Measurements from ENCODE around the gene ZNF45. TPM values are rescaled to one million over a fixed set of nuclear protein-coding genes. Genes with fewer than 3 reads are reported as not detected.

ZNF45 gene
- total and polyA plus RNA-seq, 5 donors from 2014 or later = 13.0 to 17.5 (median 14.8) TPM

DNA sequence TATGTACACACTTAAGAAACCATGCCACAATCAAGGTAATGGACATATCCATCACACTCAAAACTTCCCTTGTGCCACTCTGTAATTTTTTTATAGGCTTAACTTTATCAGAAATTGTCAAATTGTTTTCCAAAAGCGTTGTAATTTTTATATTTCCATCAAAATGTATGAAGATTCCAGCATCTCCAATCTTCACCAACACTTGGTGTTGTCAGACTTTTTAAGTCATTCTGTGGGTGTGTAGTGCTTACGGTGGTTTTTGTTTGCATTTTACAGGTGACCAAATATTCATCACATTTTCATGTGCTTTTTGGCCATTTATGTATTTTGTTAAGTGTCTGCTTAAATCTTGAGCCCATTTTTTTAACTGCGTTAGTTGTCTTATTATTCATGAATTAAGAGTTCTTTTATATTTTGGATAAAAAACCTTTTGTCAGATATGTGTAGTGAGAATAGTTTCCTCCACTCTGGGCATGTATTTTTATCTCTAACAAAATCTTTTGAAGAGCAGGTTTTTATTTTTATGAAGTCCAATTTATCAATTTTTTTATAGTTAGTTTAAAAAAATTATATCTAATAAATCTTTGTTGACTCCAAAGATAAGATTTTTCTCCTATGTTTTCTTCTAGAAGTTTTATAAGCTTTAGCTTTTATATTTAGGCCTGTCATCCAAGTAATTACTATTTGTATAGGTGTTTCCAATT, 4.6 kb upstream of the ZNF45 start:
- no peak overlapping the region for H3K4me3 ChIP-seq (ENCODE audit: low read depth, low read length)
- H3K9me3 Mint-ChIP-seq = peaks cover 0 to 15% (median 5%) of the 10 kb centered on the region in 7 donors
- no peak for DNase-seq
- H3K9me3 ChIP-seq (ENCODE audit: control insufficient read depth in 2 of 2, low read length in 2 of 2) = peaks cover 0 to 2% of the 10 kb centered on the region in 2 experiments
- no peak overlapping the region for H3K27ac ChIP-seq (ENCODE audit: insufficient read depth, low read length, poor library complexity, severe bottlenecking)
- H3K4me1 Mint-ChIP-seq = peaks cover 0 to 13% (median 6%) of the 10 kb centered on the region in 4 donors
- H3K4me3 Mint-ChIP-seq = peak overlapping the region in 1 of 4 donors; percentile 60
- H3K36me3 ChIP-seq (ENCODE audit: control insufficient read depth, insufficient read depth, low read length) = no peaks in the 10 kb centered on the region
- ATAC-seq (ENCODE audit: low read depth in 2 of 2) = no peak
- no peaks in the 10 kb centered on the region for H3K27me3 ChIP-seq (ENCODE audit: control insufficient read depth, insufficient read depth, low read length)
- no peak overlapping the region for H3K27ac Mint-ChIP-seq
- H3K27me3 Mint-ChIP-seq = peaks cover 24% of the 10 kb centered on the region
- H3K4me1 ChIP-seq (ENCODE audit: control insufficient read depth, insufficient read depth, low read length, poor library complexity, severe bottlenecking) = no peaks in the 10 kb centered on the region
- no peaks in the 10 kb centered on the region for H3K36me3 Mint-ChIP-seq

DNA sequence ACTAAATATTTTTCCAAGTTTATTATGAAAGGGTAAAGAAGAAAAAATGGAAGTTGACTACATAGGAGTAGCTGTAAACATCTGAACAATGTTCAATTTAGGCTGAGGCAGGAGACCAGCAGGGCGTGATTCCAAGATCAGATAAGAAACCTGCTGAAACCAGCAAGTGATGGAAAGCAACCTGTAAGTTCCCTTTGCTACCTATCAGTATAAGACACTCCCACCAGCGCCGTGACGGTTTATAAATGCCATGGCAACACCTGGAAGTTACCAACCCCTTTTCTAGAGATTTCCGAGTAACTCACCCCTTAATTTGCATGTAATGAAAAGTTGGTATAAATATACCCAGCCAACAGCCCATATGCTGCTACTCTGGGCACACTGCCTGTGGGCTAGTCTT, 1.1 kb upstream of the ZNF45 start:
- H3K4me3 ChIP-seq (ENCODE audit: low read depth, low read length) = no peak overlapping the region
- peaks cover 10% of the 10 kb centered on the region for H3K36me3 ChIP-seq (ENCODE audit: control insufficient read depth, insufficient read depth, low read length)
- no peak for ATAC-seq (ENCODE audit: low read depth in 2 of 2)
- no peaks in the 10 kb centered on the region for H3K27me3 ChIP-seq (ENCODE audit: control insufficient read depth, insufficient read depth, low read length)
- H3K4me3 Mint-ChIP-seq = peak overlapping the region; percentile 96 to 99 (median 98)
- H3K9me3 ChIP-seq (ENCODE audit: control insufficient read depth in 2 of 2, low read length in 2 of 2) = peaks cover 0 to 2% of the 10 kb centered on the region in 2 experiments
- peaks cover 0 to 9% (median 2%) of the 10 kb centered on the region in 7 donors for H3K9me3 Mint-ChIP-seq
- peaks cover 13% of the 10 kb centered on the region for H3K36me3 Mint-ChIP-seq
- peak overlapping the region in 2 of 3 donors; percentile 24 to 62 for H3K27ac Mint-ChIP-seq
- no peak for DNase-seq
- H3K4me1 Mint-ChIP-seq = peaks cover 11 to 37% (median 16%) of the 10 kb centered on the region in 4 donors
- peaks cover 9% of the 10 kb centered on the region for H3K27me3 Mint-ChIP-seq
- H3K4me1 ChIP-seq (ENCODE audit: control insufficient read depth, insufficient read depth, low read length, poor library complexity, severe bottlenecking) = peaks cover 11% of the 10 kb centered on the region
- no peak overlapping the region for H3K27ac ChIP-seq (ENCODE audit: insufficient read depth, low read length, poor library complexity, severe bottlenecking)

DNA sequence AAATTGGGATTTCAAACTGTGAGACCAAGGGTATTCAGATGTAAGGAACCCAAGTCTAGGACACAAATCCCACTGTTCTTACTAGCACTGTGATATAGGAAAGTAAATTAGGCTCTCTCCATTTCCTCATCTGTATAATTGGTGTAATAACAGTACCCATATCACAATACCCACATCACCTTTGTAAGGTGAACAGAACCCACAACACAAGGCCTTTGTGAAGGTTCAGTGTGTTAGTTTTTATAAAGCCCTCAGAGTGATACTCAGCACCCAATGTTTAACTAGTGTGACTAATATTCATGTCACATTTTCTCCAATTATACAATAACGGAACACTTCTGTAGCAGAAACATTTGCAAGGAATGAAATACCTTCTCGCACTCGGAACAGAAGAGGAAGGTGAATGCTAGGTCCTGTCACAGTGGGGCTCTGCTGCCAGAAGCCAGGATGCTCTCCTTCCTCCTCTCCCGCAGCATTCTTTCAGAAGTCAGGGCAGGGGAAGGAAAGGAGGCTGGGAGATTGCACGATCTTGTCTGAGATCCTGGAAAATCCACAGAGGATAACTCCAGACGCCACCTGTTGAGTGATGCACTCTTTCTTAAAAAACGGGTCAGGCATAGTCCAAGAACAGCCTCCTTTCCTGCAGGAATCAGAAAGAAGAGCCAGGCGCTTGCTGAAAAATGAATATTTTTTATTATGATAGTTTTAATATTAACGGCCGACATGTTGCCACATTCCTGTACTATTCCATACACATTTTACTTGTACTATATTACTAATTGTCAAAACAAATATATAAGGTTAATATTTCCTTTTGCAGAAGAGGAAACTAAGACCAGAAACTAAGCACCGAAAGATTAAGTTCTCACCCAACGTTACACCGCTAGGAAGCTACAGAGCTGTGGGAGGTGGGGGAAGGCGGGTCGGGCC, 762 bp downstream of the ZNF45 start:
- H3K4me3 ChIP-seq (ENCODE audit: low read depth, low read length) = peak overlapping the region; percentile 92
- Mint-ChIP-seq H3K27ac (peak overlapping the region; percentile 94 to 95 (median 94)), H3K4me3 (peak overlapping the region; percentile 96 to 99 (median 98)), H3K36me3 (peaks cover 30% of the 10 kb centered on the region), H3K4me1 (peaks cover 16 to 40% (median 19%) of the 10 kb centered on the region in 4 donors), H3K27me3 (no peaks in the 10 kb centered on the region), H3K9me3 (peaks cover 0 to 6% (median 1%) of the 10 kb centered on the region in 7 donors)
- peaks cover 11% of the 10 kb centered on the region for H3K4me1 ChIP-seq (ENCODE audit: control insufficient read depth, insufficient read depth, low read length, poor library complexity, severe bottlenecking)
- peaks cover 0 to 2% of the 10 kb centered on the region in 2 experiments for H3K9me3 ChIP-seq (ENCODE audit: control insufficient read depth in 2 of 2, low read length in 2 of 2)
- no peaks in the 10 kb centered on the region for H3K27me3 ChIP-seq (ENCODE audit: control insufficient read depth, insufficient read depth, low read length)
- DNase-seq = no peak
- H3K36me3 ChIP-seq (ENCODE audit: control insufficient read depth, insufficient read depth, low read length) = peaks cover 27% of the 10 kb centered on the region
- H3K27ac ChIP-seq (ENCODE audit: insufficient read depth, low read length, poor library complexity, severe bottlenecking) = peak overlapping the region; percentile 76
- no peak for ATAC-seq (ENCODE audit: low read depth in 2 of 2)

DNA sequence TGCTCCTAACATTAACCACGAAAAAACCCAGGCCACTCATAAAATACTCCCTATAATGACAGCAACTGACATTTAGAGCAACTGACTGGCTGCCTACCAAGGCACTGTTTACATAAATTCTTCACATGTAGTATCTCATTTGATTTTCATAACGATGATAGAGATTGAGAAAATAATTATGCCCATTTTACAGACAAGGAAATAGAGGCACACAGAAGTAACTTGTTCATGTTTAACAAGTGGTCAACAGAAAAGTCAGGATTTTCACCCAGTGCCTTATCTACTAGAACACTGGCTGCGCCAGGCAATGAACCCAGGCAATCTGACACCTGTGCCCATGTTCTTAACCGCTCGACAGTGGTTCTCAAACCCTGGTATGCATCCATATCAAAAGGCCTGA, 6.3 kb downstream of the ZNF45 start:
- H3K4me1 Mint-ChIP-seq = peaks cover 11 to 20% (median 15%) of the 10 kb centered on the region in 4 donors
- peaks cover 81% of the 10 kb centered on the region for H3K36me3 Mint-ChIP-seq
- no peak overlapping the region for H3K4me3 Mint-ChIP-seq
- H3K27me3 Mint-ChIP-seq = no peaks in the 10 kb centered on the region
- no peaks in the 10 kb centered on the region for H3K27me3 ChIP-seq (ENCODE audit: control insufficient read depth, insufficient read depth, low read length)
- no peak overlapping the region for H3K27ac ChIP-seq (ENCODE audit: insufficient read depth, low read length, poor library complexity, severe bottlenecking)
- H3K9me3 ChIP-seq (ENCODE audit: control insufficient read depth in 2 of 2, low read length in 2 of 2) = peaks cover 6 to 10% of the 10 kb centered on the region in 2 experiments
- peaks cover 2 to 14% (median 5%) of the 10 kb centered on the region in 7 donors for H3K9me3 Mint-ChIP-seq
- H3K4me3 ChIP-seq (ENCODE audit: low read depth, low read length) = no peak overlapping the region
- ATAC-seq (ENCODE audit: low read depth in 2 of 2) (no peak), DNase-seq (no peak)
- H3K36me3 ChIP-seq (ENCODE audit: control insufficient read depth, insufficient read depth, low read length) = peaks cover 79% of the 10 kb centered on the region
- no peak overlapping the region for H3K27ac Mint-ChIP-seq
- peaks cover 3% of the 10 kb centered on the region for H3K4me1 ChIP-seq (ENCODE audit: control insufficient read depth, insufficient read depth, low read length, poor library complexity, severe bottlenecking)

DNA sequence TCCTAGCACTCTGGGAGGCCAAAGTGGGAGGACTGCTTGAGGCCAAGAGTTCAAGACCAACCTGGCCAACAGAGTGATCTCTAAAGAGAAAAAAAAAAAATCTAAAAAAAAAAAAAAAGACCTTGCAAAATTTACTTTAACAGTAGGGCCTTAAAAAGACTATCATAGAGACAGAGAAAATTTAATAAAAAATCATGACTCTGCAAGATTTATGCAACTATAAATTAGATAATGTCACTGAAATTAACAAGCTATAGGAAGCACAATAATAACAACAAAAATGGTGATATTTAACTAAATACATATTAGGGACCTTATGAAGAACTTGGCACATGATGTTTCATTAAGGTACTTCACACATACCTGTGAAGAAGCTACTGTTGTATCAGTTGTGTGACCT, 11.2 kb downstream of the ZNF45 start:
- Histone ChIP-seq H3K36me3 (ENCODE audit: control insufficient read depth, insufficient read depth, low read length) (peaks cover 97% of the 10 kb centered on the region), H3K4me1 (ENCODE audit: control insufficient read depth, insufficient read depth, low read length, poor library complexity, severe bottlenecking) (no peaks in the 10 kb centered on the region), H3K9me3 (ENCODE audit: control insufficient read depth in 2 of 2, low read length in 2 of 2) (peaks cover 36 to 37% of the 10 kb centered on the region in 2 experiments), H3K27me3 (ENCODE audit: control insufficient read depth, insufficient read depth, low read length) (no peaks in the 10 kb centered on the region), H3K27ac (ENCODE audit: insufficient read depth, low read length, poor library complexity, severe bottlenecking) (no peak overlapping the region), H3K4me3 (ENCODE audit: low read depth, low read length) (no peak overlapping the region)
- H3K27ac Mint-ChIP-seq = no peak overlapping the region
- H3K9me3 Mint-ChIP-seq = peaks cover 0 to 46% (median 16%) of the 10 kb centered on the region in 7 donors
- DNase-seq (no peak), ATAC-seq (ENCODE audit: low read depth in 2 of 2) (no peak)
- H3K27me3 Mint-ChIP-seq = no peaks in the 10 kb centered on the region
- no peak overlapping the region for H3K4me3 Mint-ChIP-seq
- peaks cover 0 to 7% (median 5%) of the 10 kb centered on the region in 4 donors for H3K4me1 Mint-ChIP-seq
- peaks cover 91% of the 10 kb centered on the region for H3K36me3 Mint-ChIP-seq

DNA sequence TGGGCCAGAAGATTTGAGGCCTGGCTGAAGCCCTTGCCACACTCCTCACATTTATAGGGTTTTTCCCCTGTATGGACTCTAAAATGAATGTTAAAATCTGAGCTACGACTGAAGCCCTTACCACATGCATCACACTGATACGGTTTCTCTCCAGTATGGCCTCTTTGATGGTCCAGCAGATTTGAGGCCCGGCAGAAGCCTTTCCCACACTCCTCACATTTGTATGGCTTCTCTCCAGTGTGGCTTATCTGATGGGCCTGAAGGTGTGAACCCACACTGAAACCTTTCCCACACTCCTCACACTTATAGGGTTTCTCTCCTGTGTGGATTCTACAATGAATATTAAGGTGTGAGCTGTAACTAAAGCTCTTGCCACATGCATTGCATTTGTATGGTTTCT, 21.0 kb downstream of the ZNF45 start:
- H3K4me3 ChIP-seq (ENCODE audit: low read depth, low read length) = peak overlapping the region; percentile 10
- no peaks in the 10 kb centered on the region for H3K27me3 ChIP-seq (ENCODE audit: control insufficient read depth, insufficient read depth, low read length)
- Mint-ChIP-seq H3K27ac (no peak overlapping the region), H3K4me1 (peaks cover 0 to 4% (median 0%) of the 10 kb centered on the region in 4 donors), H3K4me3 (no peak overlapping the region), H3K9me3 (peaks cover 4 to 83% (median 41%) of the 10 kb centered on the region in 7 donors), H3K36me3 (peaks cover 57% of the 10 kb centered on the region), H3K27me3 (no peaks in the 10 kb centered on the region)
- H3K36me3 ChIP-seq (ENCODE audit: control insufficient read depth, insufficient read depth, low read length) = peaks cover 54% of the 10 kb centered on the region
- ATAC-seq (ENCODE audit: low read depth in 2 of 2) (no peak), DNase-seq (no peak)
- H3K9me3 ChIP-seq (ENCODE audit: control insufficient read depth in 2 of 2, low read length in 2 of 2) = peaks cover 89 to 100% of the 10 kb centered on the region in 2 experiments
- no peaks in the 10 kb centered on the region for H3K4me1 ChIP-seq (ENCODE audit: control insufficient read depth, insufficient read depth, low read length, poor library complexity, severe bottlenecking)
- no peak overlapping the region for H3K27ac ChIP-seq (ENCODE audit: insufficient read depth, low read length, poor library complexity, severe bottlenecking)

DNA sequence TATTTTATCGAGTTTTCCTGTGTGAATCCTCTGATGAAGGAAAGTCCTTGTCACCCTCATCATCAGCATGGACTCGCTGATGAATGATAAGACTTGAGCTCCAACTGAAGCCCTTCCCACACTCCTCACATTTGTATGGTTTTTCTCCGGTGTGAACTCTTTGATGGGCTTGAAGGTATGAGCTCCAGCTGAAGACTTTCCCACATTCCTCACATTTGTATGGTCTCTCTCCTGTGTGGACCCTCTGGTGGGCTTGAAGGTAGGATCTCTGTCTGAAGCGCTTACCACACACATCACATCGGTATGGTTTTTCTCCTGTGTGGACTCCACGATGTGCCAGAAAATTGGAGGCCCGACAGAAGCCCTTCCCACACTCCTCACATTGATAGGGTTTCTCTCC, 21.7 kb downstream of the ZNF45 start:
- Histone ChIP-seq H3K4me1 (ENCODE audit: control insufficient read depth, insufficient read depth, low read length, poor library complexity, severe bottlenecking) (no peaks in the 10 kb centered on the region), H3K27ac (ENCODE audit: insufficient read depth, low read length, poor library complexity, severe bottlenecking) (no peak overlapping the region), H3K27me3 (ENCODE audit: control insufficient read depth, insufficient read depth, low read length) (no peaks in the 10 kb centered on the region), H3K4me3 (ENCODE audit: low read depth, low read length) (peak overlapping the region; percentile 10), H3K36me3 (ENCODE audit: control insufficient read depth, insufficient read depth, low read length) (peaks cover 48% of the 10 kb centered on the region), H3K9me3 (ENCODE audit: control insufficient read depth in 2 of 2, low read length in 2 of 2) (peaks cover 88 to 100% of the 10 kb centered on the region in 2 experiments)
- peaks cover 52% of the 10 kb centered on the region for H3K36me3 Mint-ChIP-seq
- no peak overlapping the region for H3K4me3 Mint-ChIP-seq
- H3K9me3 Mint-ChIP-seq = peaks cover 4 to 86% (median 42%) of the 10 kb centered on the region in 7 donors
- no peaks in the 10 kb centered on the region for H3K27me3 Mint-ChIP-seq
- H3K27ac Mint-ChIP-seq = no peak overlapping the region
- DNase-seq (no peak), ATAC-seq (ENCODE audit: low read depth in 2 of 2) (no peak)
- H3K4me1 Mint-ChIP-seq = peaks cover 0 to 4% (median 0%) of the 10 kb centered on the region in 4 donors

Measured in CD4-positive, CD25-positive, alpha-beta regulatory T cell (primary cell).